Jurkat, Clone E6-1 (cell line): ENCODE data around the gene DDX27.

ENCODE experiments used
- DNase-seq: peaks from one replicate; pipeline ENCODE4 v3.0.0-alpha.2; 2011; ENCODE audit warnings: low read depth, low spot score
- H3K4me3 ChIP-seq: 2 replicates; pipeline ENCODE4 v1.5.1; 2011; ENCODE audit warnings: mild to moderate bottlenecking, low read length, control low read depth, moderate library complexity

Gene DDX27

DNA sequence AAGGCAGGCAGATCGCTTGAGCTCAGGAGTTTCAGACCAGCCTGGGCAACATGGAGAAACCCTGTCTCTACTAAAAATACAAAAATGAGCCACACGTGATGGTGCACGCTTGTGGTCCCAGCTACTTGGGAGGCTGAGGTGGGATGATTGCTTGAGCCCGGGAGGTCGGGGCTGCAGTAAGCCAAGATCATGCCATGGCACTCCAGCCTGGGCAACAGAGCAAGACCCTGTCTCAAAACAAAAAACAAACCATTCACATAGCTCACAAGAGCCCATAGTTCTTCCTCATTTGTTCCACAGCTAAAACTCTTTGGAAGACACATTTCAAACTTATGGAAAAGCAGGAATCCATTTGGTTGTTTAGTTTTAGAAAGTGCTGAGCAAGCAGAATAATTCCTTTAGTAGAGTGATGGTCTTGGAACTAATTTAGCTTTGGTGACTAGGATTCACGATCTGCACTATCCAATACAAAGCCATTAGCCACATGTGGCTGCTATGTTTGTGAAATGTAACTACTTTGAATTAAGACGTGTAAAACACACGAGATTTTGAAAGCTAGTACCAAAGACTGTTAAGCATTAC is 54.6 kb downstream of the DDX27 start:
- H3K4me3 ChIP-seq: no peak overlapping the region
- DNase-seq: no peak

DNA sequence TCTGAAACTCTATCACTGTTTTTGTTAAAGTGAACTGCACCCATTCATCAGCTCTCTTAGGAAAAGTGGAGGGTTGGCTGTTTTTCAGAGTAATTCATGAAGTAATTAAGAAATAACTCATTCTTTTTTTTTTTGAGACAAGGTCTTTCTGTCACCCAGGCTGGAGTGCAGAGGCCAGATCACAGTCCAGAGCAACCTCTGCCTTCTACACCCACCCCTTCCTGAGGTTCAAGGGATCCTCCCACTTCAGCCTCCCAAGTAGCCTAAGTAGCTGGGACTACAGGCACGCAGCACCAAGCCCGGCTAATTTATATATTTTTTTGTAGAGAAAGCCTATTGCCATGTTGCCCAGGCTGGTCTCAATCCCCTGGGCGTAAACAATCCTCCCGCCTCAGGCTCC is 56.0 kb downstream of the DDX27 start:
- no peak overlapping the region for H3K4me3 ChIP-seq
- DNase-seq: no peak

DNA sequence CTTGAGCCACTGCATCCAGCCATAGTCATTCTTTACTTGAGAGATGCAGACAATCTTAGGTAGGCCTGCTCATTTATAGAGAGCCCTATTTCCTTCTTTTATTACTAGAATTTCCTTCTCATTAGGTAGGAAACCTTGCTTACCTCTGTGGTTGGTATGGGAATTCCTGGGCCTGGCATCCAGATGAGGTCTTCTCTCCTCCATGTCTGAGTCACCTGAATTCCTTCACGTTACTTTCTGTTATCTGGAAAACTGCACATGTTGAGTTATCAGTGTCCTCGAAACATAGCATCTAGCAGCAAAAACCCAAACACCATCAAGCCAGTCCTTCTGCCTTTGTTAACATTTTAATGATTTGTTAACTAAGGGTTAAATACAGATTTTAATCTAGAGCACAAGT is 56.4 kb downstream of the DDX27 start:
- no peak overlapping the region for H3K4me3 ChIP-seq
- no peak for DNase-seq

DNA sequence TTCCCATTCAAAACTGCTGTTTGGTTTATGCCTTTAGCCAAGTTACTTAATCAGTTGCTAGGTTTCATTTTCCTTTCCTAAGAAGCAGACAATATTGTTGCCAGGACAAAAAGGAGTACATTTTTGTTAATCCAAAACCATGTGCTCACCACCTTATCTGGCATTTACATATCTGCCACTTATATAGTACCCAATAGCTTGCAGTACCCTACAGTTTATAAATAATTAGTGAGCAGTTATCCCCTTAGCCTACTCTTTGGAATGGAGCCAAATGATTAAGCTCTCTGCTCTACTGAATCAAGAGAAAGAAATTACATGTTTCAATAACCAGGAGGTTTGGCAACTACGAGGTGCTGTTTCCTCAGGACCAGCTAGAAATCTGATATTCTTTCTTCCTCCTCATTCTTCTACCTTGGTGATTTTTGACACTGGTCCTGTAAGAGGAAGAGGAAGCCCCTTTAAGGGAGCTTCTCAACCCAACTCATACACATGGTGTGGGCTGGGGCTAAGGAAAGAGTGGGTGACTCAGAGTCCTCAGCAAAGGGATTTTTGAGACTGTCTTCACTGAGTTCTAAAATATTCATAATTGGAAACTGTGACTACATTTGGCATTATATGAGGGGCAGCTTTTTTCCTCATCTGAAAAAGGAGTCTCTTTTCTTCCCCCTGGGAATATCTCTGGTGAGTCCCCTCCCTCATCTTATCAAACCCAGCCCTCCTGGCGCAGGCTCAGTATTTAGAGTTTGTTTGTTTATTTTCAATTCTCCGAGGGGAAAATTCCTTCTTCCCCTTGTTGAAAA is 57.1 kb downstream of the DDX27 start:
- no peak for DNase-seq
- H3K4me3 ChIP-seq: peak overlapping the region; percentile 99

DNA sequence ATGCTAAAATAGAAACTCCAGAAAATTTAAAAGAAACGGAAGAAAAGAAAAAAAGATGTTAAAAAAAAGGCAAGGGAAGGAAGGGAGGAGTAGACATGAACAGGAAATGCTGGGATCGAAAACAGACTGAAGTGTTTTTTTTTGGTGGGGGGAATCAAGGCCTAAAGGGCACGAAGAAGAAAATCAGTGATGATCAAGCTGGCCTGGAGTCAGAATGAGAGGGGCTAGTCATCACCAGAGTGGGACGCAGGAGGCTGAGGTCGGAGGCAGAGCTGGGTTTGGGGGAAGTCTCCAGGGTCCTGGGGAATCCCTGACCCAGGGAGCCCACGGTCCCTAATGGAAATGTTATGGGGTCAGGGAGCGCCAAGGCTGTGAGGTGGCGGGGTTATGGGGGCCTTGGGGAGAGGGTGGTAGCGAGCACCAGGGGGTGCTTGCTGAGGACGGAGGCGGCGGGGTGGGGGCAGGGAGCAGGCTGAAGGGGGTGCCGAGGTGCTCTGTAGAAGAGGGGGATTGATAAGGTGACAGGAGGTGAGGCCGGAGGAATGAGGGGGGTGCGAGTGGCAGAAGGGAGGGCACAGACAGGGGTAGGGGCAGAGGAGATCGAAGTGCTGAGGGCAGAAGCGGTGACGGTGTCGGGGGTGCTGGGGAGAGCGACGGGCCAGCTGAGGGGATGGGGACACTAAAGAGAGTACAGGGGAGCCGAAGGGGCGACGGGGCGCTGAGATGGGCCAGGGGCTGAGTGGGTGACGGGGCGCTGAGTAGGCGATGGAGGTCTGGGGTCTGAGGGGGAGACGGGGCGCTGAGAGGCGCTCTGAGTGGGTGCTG is 58.0 kb downstream of the DDX27 start:
- no peak for DNase-seq

DNA sequence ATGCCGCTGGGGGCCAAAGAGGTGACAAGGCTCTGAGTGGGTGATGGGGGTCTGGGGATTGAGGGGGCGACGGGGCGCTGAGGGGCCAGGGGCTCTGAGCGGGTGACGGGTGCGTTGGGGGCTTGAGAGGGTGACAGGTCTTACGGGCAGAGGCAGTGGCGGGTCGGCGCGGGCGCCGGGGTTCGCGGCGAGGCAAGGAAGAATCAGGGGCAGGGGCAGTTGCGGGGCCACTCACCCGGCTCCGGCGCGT is 58.5 kb downstream of the DDX27 start:
- DNase-seq: no peak
- peak overlapping the region; percentile 99 for H3K4me3 ChIP-seq

More for the DNA sequence above, 58.0 kb downstream of the DDX27 start:
- H3K4me3 ChIP-seq: peak overlapping the region; percentile 99

DNA sequence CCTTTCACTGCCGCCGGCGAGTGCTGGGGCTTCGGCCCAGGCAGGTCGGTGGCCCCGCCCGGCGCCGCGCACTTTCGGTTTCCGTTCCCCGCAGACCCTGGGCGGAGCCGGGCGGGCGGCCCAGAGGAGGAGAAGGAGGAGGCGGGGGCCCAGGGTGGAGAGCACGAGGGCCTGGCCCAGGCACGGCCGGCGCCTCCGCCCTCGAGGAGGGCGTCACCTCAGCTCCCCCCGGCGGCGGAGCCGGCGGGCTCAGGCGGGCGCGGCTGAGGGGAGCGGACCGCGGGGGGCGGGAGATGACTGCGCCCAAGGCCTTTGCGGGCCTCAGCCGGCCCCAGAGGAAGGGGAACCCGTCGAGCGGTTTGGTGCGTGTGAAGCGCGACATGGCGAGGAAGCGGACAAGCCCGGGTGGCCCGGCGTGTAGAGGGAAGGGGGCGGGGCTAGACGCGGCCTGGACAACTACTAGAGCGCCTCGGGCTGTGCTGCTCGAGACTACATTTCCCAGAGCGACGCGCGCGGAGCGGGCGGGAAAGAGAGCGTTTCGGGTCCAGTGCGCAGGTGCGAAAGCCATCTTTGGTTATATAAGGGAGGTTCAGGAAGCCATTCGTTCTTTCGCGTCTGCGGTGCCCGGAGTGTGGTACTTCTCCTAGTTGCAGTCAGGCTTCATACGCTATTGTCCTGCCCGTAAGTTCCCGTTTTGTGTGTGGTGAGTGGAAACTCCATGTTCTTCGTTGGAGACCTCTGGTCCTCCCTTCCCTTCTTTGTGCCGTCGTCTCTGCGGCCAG is 59.0 kb downstream of the DDX27 start, which contains the start of gene ZNFX1:
Gene ZNFX1, minus strand, starts transcription at position 22 of the 782 bp plus-strand sequence. CDS start 2,218 bp downstream, outside the sequence.
- H3K4me3 ChIP-seq: peak within 1 kb of the TSS; percentile 99
- peak; percentile 97 for DNase-seq

DNA sequence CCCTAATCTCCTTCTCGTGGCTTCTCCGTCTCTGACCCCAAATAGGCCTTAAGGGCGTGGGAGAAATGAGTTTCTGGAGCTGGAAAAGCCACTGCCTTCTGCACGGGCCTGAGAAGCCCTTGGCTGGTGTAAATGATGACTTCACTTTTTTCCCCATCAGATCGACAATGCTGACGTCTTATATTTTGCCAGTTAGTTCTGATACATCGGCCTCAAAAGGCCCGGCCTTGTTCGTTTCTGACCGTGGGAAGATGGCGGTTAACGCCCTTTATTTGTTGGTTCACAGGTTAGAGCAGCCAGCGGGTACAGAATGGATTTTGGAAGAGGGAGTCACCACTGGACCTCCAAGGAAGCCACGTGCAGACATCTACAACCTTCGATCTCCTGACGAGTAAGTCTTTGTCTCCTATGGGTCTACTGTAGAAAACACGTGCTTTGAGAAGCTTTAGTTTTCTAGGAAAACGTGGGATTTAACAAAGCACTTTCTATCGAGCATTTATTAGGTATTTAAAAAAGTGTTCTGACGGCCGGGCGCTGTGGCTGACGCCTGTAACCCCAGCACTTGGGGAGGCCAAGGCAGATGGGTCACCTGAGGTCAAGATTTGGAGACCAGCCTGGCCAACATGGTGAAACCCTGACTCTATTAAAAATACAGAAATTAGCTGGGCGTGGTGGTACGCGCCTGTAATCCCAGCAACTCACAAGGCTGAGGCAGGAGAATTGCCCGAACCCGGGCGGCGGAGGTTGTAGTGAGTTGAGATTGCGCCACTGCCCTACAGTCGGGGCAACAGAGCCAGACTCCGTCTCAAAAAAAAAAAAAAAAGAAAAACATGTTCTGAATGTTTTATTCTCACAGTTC is 59.8 kb downstream of the DDX27 start:
- no peak for DNase-seq
- peak overlapping the region; percentile 99 for H3K4me3 ChIP-seq

DNA sequence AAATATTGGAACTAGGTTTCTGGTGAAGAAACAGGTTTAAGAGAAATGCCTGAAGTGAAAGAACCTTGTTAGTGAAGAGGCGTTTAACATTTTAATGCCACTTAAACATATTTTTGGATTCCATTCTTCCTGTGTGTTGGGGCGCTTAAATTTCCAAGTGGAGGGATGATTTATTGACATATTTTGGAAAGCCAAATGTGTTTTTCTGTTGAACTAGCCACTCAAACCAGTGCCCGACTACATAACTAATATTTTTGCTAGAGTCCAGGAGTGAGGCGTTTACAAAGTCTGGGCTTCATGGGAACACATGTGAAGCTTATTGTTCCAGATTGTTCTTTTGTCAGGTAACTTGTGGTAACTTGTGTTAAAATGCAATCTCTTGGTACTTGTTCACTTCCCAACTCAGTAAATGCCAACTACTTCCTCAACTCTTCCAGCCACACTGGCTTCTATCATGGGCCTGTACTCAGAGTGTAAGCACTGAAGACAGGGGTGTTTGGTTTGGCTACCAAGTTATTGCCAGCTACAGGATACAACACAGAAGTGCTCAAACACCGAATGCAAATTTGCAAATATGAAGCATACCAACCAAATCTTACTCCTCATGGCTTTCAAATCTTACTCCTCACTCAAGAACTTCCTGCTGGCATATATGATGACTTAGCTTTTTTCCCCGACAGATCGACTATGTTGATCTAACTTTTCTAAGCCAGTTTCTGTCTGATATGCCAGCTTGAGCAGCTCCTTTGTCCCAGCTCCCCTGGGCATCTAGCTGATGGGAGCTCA is 60.7 kb downstream of the DDX27 start:
- no peak for DNase-seq
- peak overlapping the region; percentile 99 for H3K4me3 ChIP-seq

DNA sequence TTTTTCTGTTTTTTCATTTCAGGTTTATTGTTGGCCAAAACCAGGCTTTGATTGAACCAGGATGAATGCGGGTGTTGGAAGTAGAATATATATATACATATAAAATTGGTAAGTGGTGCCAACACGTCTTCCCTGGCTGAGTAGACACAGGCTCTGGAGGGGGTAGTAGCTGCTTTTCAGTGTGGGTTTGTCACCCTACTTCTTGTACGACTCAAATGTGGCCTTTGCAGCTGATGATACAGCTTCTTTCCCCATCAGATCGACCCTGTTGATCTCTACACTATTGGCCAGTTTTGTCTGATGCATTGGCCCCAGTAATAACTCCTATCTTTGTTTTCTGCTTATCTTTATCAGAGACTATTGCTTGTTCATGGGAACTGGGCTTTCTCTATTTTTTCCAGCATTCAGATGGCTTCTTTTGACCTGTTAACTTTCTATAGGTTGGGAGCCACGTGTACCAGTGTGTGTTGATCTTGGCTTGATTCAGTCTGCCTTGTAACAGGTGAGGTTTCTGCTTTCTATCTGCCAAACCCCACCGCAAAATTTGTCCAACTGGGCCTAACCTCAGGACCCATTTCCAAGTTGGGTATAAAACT is 61.3 kb downstream of the DDX27 start:
- H3K4me3 ChIP-seq: peak overlapping the region; percentile 99
- DNase-seq: no peak

DNA sequence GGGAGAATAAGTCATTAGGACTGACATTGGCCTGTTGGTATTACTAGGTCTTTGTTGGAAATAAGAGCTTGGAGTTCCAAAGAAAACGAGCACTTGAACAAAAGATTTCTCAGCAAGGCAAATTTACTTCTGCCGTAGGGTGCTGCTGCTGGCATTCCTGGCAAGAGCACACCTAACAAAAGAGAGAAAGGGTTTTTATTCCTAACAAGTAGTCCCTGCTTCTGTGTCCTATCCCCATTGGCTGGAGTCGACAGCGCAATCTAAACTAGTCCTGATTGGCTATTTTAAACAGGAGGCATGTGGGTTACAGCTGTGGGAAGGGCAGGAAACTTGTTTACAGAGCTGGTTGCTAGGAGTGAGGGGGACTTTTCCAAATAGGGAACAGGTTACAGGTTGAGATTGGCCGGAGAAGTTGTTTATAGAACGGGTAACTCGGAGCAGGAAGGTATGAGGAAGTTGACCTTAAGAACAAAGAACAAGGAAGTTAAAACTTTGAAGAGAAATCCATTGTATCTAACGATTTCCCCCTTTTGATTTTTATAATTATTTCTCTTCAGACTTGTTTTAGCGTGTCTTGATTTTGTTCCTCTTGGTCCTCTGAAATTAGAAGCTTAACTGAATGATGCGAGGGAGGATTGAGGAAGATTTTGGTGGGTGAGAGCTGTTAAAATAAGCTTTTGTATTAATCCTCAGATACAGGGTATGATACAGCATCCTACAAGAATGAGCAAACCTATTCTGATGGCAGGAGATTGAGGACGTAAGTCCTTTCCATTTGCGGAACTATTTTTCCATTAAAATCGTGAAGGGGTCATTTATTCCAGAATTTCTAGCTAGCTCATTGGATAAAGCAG is 62.1 kb downstream of the DDX27 start:
- DNase-seq: no peak
- H3K4me3 ChIP-seq: no peak overlapping the region

DNA sequence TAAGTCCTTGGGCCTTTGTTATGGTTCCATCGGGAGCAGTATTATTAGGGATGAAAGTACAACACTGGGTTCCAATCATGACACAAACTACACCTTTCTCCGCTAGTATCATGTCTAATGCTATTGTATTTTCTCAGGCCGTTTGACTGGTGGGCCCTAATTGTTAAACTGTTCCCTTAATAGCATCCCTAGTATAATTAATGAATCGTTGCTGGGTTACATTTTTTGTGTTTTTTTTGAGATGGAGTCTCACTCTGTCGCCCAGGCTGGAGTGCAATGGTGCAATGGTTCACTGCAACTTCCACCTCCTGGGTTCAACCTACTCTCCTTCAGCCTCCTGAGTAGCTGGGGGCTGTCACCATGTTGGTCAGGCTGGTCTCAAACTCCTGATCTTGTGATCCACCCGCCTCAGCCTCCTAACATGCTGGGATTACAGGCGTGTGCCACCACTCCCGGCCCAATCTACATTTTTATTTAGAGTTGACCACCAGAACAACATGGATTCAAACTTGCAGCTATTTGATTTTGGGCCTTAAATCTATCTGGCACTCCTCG is 62.8 kb downstream of the DDX27 start:
- DNase-seq: no peak
- H3K4me3 ChIP-seq: no peak overlapping the region

DNA sequence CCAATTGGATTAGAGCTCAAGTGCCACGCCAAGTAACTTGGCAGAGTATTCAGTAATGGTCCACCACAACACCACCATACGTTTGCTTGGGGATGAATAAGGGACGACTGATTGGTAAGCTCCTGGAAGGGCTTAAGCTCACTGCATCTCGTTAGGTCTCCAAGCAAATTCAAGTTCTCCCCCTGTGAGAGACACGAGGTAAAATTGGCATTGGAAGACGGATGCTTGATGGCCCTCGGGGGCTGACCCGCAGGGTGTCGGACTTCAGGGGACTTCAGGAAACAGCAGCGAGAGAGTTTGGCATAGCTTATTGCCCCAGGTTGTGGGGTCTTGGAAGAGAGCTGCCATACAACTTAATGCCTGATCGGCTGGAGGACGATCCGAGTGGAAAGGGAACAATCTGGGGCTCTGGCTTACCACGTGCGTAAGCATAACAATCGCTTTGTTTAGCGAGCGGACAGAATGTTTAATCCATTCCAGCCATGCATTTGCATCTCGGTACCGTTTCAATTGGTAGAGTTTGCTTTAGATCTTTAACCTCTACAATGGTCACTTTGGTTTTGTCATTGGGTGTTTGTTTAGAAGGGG is 63.5 kb downstream of the DDX27 start:
- DNase-seq: no peak
- no peak overlapping the region for H3K4me3 ChIP-seq

DNA sequence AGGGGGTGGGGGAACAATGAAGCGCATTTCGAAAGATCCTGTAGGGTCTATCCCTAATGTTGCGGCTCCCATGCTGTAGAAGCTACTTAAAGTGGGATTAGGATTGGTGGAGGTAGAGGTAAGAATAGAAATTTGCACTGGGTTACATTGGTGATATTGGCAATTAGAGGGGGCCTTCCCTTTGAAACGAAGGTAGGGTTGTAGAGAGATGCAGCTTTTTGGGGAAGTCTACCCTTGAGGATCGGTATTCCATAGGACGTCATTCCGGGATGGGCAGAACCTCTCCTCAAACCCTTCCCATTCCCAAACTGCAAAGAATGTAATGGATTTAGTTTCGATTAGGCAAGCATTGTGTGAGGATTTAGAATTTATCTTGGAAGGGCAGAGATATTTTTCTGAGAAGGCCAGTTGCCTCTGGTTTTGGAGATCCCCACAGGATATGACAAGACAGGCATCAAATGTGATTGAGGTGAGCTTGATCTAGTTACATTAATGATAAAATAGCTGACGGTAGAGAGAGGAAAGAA is 64.0 kb downstream of the DDX27 start:
- no peak for DNase-seq
- no peak overlapping the region for H3K4me3 ChIP-seq

DNA sequence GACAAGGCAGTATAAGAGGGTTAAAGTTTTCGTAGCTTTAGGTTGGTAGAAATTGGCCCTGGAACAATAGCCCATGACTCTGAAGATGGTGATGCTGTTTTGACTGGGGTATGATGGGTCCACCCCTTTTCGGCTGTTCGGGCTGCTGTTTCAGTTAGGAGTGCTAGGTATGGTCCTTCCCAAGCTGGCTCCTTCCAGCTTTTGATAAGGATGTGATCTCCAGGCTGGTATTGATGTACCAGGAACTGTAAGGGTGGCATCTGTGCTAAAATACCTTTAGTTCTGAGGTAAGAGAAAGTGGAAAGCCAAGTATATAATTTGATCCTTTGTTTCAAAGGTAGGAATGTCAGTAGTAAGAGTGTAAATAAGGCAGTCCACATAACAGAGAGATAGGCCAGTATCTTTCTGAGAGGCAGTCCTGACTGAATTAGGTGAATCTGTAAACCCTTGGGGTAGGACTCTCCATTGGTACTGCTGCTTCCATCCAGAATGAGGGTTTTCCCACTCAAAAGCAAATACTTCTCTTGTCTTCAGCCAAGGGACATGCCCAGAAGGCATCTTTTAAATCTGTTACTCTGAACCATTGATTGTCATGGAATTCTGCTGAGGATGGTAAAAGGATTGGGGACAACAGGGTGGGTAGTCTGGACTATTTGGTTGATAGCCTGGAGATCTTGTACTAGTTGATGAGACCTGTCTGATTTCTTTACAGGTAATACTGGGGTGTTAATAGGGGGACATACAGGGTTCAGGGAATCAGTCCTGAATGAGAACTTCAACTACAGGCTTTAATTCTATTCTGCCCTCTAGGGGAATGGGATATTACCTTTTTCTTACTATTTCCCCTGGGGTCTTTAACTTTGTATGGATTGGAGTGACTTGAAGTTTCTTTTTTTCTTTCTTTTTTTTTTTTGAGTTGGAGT is 64.7 kb downstream of the DDX27 start:
- DNase-seq: no peak
- H3K4me3 ChIP-seq: no peak overlapping the region
